OCI-M1 (cell line): ENCODE measurements around the gene MAP3K5.
"Not testable (repeated sequence)": the region's sequence is repeated elsewhere in the genome, so short reads cannot be mapped to it uniquely, and the experiment has no call there.

Experiments used
- DNase-seq: peaks from one replicate; lab custom pipeline; 2025; lab: John Stamatoyannopoulos, UW

The MAP3K5 gene

GRCh38 chr6:136607932-136608772 is 184.1 kb downstream of the MAP3K5 start:
- peak; percentile 79 for DNase-seq

GRCh38 chr6:136607204-136607931 is 184.9 kb downstream of the MAP3K5 start:
- no peak for DNase-seq

- DNase-seq = no peak
These were observed 187.3 kb downstream of the MAP3K5 start for GRCh38 chr6:136604928-136605510.

- DNase-seq = no peak
These were observed 187.9 kb downstream of the MAP3K5 start for GRCh38 chr6:136604328-136604825.

- DNase-seq = no peak
These were observed 191.5 kb downstream of the MAP3K5 start for GRCh38 chr6:136600818-136601217.

- DNase-seq = no peak
These were observed 192.8 kb downstream of the MAP3K5 start for GRCh38 chr6:136599329-136600011.

- no peak for DNase-seq
These were observed 194.2 kb downstream of the MAP3K5 start for GRCh38 chr6:136598048-136598447.

GRCh38 chr6:136594671-136595070 is 197.6 kb downstream of the MAP3K5 start:
- no peak for DNase-seq

GRCh38 chr6:136593748-136594490 is 198.4 kb downstream of the MAP3K5 start:
- peak; percentile 98 for DNase-seq

- no peak for DNase-seq
These were observed 199.2 kb downstream of the MAP3K5 start for GRCh38 chr6:136592930-136593673.

- no peak for DNase-seq
These were observed 200.7 kb downstream of the MAP3K5 start for GRCh38 chr6:136591617-136592016.

GRCh38 chr6:136590846-136591245 is 201.4 kb downstream of the MAP3K5 start:
- DNase-seq = not testable (repeated sequence)

GRCh38 chr6:136587527-136587926 is 204.8 kb downstream of the MAP3K5 start:
- DNase-seq = no peak

GRCh38 chr6:136586295-136586694 is 206.0 kb downstream of the MAP3K5 start:
- no peak for DNase-seq

- not testable (repeated sequence) for DNase-seq
These were observed 206.8 kb downstream of the MAP3K5 start for GRCh38 chr6:136585523-136585922.

GRCh38 chr6:136584290-136584689 is 208.0 kb downstream of the MAP3K5 start:
- DNase-seq = not testable (repeated sequence)

- peak; percentile 54 for DNase-seq
These were observed 209.4 kb downstream of the MAP3K5 start for GRCh38 chr6:136582711-136583471.

- no peak for DNase-seq
These were observed 212.5 kb downstream of the MAP3K5 start for GRCh38 chr6:136579800-136580199.

- DNase-seq = no peak
These were observed 215.5 kb downstream of the MAP3K5 start for GRCh38 chr6:136576821-136577220.

GRCh38 chr6:136571496-136571895 is 220.8 kb downstream of the MAP3K5 start:
- no peak for DNase-seq
